ENCODE measurements around the gene ZNF467.

DNA sequence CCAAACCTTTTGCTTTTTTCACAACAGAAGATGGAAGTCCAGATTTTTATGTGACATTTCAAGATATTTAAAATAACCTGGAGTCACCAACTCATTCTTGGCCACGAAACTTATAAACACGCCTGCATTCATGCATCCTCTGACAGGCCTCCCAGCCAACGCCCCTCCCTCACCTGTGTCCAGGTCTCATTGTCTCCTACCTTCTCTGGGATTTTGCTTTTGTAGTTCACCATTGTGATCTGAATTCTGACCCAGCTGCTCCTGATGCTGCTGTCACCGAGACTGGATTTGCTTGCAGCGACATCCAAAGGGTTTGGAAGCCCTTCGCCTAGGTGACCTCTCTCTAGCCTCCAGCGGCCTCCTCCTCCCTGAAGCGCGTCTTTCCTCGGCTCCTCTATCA lies 10.8 kb downstream of the ZNF467 start:
- TF ChIP-seq KDM5A (IDR thresholded peaks at IDR 0.05; ENCODE audit: low read length) (no peak), RFX5 (IDR thresholded peaks at IDR 0.05; ENCODE audit: borderline replicate concordance, low read depth, low read length) (no peak)
- TF ChIP-seq, protein P1, sequence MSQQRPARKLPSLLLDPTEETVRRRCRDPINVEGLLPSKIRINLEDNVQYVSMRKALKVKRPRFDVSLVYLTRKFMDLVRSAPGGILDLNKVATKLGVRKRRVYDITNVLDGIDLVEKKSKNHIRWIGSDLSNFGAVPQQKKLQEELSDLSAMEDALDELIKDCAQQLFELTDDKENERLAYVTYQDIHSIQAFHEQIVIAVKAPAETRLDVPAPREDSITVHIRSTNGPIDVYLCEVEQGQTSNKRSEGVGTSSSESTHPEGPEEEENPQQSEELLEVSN (IDR thresholded peaks at IDR 0.05) = no peak
- TF ChIP-seq, protein P2, sequence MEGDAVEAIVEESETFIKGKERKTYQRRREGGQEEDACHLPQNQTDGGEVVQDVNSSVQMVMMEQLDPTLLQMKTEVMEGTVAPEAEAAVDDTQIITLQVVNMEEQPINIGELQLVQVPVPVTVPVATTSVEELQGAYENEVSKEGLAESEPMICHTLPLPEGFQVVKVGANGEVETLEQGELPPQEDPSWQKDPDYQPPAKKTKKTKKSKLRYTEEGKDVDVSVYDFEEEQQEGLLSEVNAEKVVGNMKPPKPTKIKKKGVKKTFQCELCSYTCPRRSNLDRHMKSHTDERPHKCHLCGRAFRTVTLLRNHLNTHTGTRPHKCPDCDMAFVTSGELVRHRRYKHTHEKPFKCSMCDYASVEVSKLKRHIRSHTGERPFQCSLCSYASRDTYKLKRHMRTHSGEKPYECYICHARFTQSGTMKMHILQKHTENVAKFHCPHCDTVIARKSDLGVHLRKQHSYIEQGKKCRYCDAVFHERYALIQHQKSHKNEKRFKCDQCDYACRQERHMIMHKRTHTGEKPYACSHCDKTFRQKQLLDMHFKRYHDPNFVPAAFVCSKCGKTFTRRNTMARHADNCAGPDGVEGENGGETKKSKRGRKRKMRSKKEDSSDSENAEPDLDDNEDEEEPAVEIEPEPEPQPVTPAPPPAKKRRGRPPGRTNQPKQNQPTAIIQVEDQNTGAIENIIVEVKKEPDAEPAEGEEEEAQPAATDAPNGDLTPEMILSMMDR (IDR thresholded peaks at IDR 0.05; ENCODE audit: control extremely low read depth in 1 of 3, insufficient read depth in 1 of 3, low read depth in 1 of 3, low read length in 3 of 3) = no peak
- TF ChIP-seq, protein P3, sequence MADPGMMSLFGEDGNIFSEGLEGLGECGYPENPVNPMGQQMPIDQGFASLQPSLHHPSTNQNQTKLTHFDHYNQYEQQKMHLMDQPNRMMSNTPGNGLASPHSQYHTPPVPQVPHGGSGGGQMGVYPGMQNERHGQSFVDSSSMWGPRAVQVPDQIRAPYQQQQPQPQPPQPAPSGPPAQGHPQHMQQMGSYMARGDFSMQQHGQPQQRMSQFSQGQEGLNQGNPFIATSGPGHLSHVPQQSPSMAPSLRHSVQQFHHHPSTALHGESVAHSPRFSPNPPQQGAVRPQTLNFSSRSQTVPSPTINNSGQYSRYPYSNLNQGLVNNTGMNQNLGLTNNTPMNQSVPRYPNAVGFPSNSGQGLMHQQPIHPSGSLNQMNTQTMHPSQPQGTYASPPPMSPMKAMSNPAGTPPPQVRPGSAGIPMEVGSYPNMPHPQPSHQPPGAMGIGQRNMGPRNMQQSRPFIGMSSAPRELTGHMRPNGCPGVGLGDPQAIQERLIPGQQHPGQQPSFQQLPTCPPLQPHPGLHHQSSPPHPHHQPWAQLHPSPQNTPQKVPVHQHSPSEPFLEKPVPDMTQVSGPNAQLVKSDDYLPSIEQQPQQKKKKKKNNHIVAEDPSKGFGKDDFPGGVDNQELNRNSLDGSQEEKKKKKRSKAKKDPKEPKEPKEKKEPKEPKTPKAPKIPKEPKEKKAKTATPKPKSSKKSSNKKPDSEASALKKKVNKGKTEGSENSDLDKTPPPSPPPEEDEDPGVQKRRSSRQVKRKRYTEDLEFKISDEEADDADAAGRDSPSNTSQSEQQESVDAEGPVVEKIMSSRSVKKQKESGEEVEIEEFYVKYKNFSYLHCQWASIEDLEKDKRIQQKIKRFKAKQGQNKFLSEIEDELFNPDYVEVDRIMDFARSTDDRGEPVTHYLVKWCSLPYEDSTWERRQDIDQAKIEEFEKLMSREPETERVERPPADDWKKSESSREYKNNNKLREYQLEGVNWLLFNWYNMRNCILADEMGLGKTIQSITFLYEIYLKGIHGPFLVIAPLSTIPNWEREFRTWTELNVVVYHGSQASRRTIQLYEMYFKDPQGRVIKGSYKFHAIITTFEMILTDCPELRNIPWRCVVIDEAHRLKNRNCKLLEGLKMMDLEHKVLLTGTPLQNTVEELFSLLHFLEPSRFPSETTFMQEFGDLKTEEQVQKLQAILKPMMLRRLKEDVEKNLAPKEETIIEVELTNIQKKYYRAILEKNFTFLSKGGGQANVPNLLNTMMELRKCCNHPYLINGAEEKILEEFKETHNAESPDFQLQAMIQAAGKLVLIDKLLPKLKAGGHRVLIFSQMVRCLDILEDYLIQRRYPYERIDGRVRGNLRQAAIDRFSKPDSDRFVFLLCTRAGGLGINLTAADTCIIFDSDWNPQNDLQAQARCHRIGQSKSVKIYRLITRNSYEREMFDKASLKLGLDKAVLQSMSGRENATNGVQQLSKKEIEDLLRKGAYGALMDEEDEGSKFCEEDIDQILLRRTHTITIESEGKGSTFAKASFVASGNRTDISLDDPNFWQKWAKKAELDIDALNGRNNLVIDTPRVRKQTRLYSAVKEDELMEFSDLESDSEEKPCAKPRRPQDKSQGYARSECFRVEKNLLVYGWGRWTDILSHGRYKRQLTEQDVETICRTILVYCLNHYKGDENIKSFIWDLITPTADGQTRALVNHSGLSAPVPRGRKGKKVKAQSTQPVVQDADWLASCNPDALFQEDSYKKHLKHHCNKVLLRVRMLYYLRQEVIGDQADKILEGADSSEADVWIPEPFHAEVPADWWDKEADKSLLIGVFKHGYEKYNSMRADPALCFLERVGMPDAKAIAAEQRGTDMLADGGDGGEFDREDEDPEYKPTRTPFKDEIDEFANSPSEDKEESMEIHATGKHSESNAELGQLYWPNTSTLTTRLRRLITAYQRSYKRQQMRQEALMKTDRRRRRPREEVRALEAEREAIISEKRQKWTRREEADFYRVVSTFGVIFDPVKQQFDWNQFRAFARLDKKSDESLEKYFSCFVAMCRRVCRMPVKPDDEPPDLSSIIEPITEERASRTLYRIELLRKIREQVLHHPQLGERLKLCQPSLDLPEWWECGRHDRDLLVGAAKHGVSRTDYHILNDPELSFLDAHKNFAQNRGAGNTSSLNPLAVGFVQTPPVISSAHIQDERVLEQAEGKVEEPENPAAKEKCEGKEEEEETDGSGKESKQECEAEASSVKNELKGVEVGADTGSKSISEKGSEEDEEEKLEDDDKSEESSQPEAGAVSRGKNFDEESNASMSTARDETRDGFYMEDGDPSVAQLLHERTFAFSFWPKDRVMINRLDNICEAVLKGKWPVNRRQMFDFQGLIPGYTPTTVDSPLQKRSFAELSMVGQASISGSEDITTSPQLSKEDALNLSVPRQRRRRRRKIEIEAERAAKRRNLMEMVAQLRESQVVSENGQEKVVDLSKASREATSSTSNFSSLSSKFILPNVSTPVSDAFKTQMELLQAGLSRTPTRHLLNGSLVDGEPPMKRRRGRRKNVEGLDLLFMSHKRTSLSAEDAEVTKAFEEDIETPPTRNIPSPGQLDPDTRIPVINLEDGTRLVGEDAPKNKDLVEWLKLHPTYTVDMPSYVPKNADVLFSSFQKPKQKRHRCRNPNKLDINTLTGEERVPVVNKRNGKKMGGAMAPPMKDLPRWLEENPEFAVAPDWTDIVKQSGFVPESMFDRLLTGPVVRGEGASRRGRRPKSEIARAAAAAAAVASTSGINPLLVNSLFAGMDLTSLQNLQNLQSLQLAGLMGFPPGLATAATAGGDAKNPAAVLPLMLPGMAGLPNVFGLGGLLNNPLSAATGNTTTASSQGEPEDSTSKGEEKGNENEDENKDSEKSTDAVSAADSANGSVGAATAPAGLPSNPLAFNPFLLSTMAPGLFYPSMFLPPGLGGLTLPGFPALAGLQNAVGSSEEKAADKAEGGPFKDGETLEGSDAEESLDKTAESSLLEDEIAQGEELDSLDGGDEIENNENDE (IDR thresholded peaks at IDR 0.05; ENCODE audit: insufficient replicate concordance, low read length) = no peak

Data from H1 (cell line).